ELR (cell line): ENCODE results near the gene SULT1C2.
A peak's percentile ranks its signal among the peaks of the same experiment; 100 is the strongest.
"Not testable (repeated sequence)": the region's sequence is repeated elsewhere in the genome, so short reads cannot be mapped to it uniquely, and the experiment has no call there.

Source experiments
- DNase-seq: peaks from one replicate; pipeline ENCODE4 v3.0.0-alpha.2; 2015; ENCODE audit warnings: low read depth

Gene SULT1C2

GRCh38 chr2:108354136-108354535, 65.4 kb downstream of the SULT1C2 start:
- no peak for DNase-seq

GRCh38 chr2:108355906-108356734, 67.4 kb downstream of the SULT1C2 start:
- DNase-seq: peak; percentile 41

GRCh38 chr2:108359336-108359735, 70.6 kb downstream of the SULT1C2 start:
- DNase-seq: not testable (repeated sequence)
